ENCODE results near the gene TMEM106A. TPM values are rescaled to one million over a fixed set of nuclear protein-coding genes. Genes with fewer than 3 reads are reported as not detected.
A peak's percentile ranks its signal among the peaks of the same experiment; 100 is the strongest.

TMEM106A gene
- total RNA-seq, 1 donor from 2014 or later: 17.9 TPM

DNA sequence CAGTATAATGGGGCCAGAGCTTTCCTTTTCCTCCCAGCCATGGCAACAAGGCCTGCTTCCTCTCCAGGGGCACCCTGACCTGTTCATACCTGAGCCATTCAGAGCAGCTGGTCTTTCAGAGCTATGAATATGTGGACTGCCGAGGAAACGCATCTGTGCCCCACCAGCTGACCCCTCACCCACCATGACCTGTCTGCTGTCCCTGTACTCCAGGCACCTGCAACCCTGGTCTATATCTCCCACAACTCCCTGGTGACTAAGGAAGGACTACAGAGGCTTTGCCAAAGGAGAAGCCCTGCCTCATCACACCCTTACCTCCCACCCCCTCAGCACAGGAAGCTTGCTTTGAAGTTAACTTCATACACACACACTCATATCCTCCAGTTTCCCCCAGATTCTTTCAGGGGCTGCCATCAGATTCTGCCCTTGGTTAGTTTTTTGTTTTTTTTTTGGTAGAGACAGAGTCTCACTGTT, 6.0 kb downstream of the TMEM106A start:
- DNase-seq (no peak), ATAC-seq (no peak)
- no peak overlapping the region for H3K4me3 ChIP-seq
- H3K4me1 ChIP-seq: peaks cover 18% of the 10 kb centered on the region
- peaks cover 48% of the 10 kb centered on the region for H3K36me3 ChIP-seq
- intact Hi-C loops (cut with DNase I): no loop called here
- H3K9me3 ChIP-seq: no peaks in the 10 kb centered on the region
- H3K27me3 ChIP-seq (ENCODE audit: low read depth): no peaks in the 10 kb centered on the region
- H3K27ac ChIP-seq: no peak overlapping the region
- TF ChIP-seq, protein P1, sequence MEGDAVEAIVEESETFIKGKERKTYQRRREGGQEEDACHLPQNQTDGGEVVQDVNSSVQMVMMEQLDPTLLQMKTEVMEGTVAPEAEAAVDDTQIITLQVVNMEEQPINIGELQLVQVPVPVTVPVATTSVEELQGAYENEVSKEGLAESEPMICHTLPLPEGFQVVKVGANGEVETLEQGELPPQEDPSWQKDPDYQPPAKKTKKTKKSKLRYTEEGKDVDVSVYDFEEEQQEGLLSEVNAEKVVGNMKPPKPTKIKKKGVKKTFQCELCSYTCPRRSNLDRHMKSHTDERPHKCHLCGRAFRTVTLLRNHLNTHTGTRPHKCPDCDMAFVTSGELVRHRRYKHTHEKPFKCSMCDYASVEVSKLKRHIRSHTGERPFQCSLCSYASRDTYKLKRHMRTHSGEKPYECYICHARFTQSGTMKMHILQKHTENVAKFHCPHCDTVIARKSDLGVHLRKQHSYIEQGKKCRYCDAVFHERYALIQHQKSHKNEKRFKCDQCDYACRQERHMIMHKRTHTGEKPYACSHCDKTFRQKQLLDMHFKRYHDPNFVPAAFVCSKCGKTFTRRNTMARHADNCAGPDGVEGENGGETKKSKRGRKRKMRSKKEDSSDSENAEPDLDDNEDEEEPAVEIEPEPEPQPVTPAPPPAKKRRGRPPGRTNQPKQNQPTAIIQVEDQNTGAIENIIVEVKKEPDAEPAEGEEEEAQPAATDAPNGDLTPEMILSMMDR (IDR thresholded peaks at IDR 0.05): no peak

DNA sequence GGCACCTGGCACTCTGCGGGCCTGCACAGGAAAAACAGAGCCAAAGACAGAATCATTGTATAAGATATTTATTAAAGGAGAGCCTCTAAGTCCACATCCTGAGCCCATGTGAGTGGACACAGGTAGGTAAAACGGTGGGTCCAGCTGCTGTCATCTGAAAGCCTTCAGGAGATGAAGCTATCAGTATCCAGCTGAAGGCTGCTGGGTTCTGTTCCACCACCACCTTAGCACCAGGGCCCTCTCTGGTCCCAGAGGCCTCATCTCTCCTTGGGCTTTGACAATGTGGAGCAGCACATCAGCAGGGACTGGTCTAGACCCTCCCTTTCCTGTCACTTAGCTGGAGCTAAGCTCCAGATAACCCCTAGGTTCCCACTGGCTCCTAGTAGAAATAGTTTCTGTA, 7.3 kb downstream of the TMEM106A start:
- intact Hi-C loops (cut with DNase I): no loop called here
- H3K36me3 ChIP-seq: peaks cover 45% of the 10 kb centered on the region
- DNase-seq: no peak

DNA sequence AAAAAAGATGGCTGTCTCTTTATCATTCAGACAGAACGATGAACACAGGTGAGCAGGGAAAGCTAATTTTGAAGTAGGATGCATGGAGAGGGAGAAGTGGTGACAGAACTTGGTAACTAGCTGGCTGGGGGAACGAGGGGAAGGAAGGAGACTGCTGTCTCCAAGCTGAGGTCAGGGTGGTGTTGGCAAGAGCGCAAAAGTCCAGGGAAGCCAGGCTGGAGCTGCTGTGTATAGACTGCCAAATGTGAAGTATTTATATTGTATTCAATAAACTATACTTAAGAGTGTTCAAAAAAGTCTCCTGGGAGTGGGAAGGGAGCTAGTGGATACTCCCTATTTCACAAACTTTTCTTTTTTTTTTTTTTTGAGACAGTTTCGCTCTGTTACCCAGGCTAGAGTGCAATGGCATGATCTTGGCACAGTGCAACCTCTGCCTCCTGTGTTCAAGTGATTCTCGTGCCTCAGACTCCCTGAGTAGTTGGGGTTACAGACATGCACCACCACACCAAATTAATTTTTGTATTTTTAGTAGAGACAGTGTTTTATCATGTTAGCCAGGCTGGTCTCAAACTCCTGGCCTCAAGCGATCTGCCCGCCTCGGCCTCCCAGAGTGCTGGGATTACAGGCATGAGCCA, 8.2 kb downstream of the TMEM106A start:
- Histone ChIP-seq H3K4me3 (no peak overlapping the region), H3K27ac (no peak overlapping the region), H3K36me3 (peaks cover 40% of the 10 kb centered on the region), H3K9me3 (no peaks in the 10 kb centered on the region), H3K27me3 (ENCODE audit: low read depth) (no peaks in the 10 kb centered on the region), H3K4me1 (peaks cover 5% of the 10 kb centered on the region)
- TF ChIP-seq, protein P1 (IDR thresholded peaks at IDR 0.05): no peak
- ATAC-seq (peak in 1 of 2 donors; percentile 62), DNase-seq (no peak)
- intact Hi-C loops (cut with DNase I): no loop called here

More for the DNA sequence above, 7.3 kb downstream of the TMEM106A start:
- Histone ChIP-seq H3K4me1 (peaks cover 5% of the 10 kb centered on the region), H3K4me3 (no peak overlapping the region), H3K9me3 (no peaks in the 10 kb centered on the region), H3K27me3 (ENCODE audit: low read depth) (no peaks in the 10 kb centered on the region), H3K27ac (no peak overlapping the region)
- no peak for ATAC-seq
- TF ChIP-seq, protein P1 (IDR thresholded peaks at IDR 0.05): no peak

DNA sequence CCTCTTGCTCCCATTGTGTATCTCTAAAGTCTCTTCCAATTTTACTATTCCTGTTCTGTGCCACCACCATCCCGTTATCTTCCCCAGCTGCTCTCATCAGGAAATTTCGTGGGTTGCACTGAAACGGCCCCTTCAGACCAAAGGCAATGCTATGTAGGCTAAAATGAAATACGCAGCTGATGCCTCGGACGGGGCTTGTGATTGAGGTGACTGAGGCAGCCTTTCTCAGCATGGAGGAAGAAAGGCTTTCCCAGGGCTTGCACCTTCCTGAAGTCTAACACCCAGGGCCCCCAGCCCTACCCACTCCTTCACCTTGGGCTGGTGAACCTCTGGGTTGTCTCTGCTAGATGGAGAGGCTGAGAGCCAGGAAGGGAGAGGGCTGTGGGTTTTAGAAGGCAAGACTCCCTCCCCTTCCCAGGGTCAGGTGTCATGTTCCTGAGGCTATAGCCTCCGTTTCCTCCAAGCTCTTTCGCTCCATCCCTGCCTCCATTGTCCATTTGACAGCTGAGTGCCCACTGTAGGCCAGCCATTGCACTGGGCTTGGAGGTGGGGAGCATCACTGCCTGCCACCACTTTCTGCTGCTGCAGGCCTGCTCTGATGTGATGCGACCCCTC, 8.9 kb downstream of the TMEM106A start:
- H3K27ac ChIP-seq: no peak overlapping the region
- TF ChIP-seq, protein P1 (IDR thresholded peaks at IDR 0.05): no peak
- intact Hi-C loops (cut with DNase I): no loop called here
- DNase-seq (no peak), ATAC-seq (no peak)
- peaks cover 5% of the 10 kb centered on the region for H3K4me1 ChIP-seq
- no peak overlapping the region for H3K4me3 ChIP-seq
- peaks cover 34% of the 10 kb centered on the region for H3K36me3 ChIP-seq
- H3K27me3 ChIP-seq (ENCODE audit: low read depth): no peaks in the 10 kb centered on the region
- H3K9me3 ChIP-seq: no peaks in the 10 kb centered on the region

DNA sequence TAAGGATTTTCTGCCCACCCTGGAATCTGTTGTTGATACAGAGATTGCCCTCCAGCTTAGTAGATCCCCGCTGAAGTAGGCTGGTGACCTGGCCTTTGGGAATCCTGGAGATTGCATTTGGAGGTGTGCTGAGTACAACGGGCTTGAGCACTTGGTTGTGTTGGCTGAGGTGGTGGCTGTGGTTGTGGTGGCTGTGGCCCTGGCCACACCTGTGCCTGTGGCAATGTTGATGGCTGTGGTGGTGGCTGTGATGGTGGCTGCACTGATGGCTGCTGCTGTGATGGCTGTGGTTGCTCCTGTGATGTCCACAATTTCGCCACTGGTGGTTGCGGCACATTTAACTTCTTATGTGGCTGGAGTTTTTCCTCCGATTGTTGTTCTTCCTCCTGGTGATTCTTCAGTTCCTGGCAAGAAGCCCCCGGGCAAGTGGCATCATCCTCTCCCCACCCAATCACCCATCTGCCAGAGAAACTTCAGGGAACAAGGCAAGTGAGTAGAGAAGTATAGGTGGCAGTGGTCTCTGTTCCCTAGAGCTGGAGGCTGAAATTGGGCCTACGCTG, 12.6 kb downstream of the TMEM106A start:
- ATAC-seq: no peak
- Histone ChIP-seq H3K27me3 (ENCODE audit: low read depth) (no peaks in the 10 kb centered on the region), H3K4me3 (no peak overlapping the region), H3K36me3 (peaks cover 19% of the 10 kb centered on the region), H3K9me3 (no peaks in the 10 kb centered on the region), H3K27ac (no peak overlapping the region), H3K4me1 (peaks cover under 1% of the 10 kb centered on the region)
- DNase-seq: no peak
- intact Hi-C loops (cut with DNase I): no loop called here
- TF ChIP-seq, protein P1 (IDR thresholded peaks at IDR 0.05): no peak

Data from lower lobe of right lung (tissue), 2 donors.